ENCODE results near the gene SMC5. TPM values are rescaled to one million over a fixed set of nuclear protein-coding genes. Genes with fewer than 3 reads are reported as not detected.
"Not testable (repeated sequence)": the region's sequence is repeated elsewhere in the genome, so short reads cannot be mapped to it uniquely, and the experiment has no call there.

SMC5 gene
- total RNA-seq, 1 experiment from 2014 or later = 23.9 TPM

DNA sequence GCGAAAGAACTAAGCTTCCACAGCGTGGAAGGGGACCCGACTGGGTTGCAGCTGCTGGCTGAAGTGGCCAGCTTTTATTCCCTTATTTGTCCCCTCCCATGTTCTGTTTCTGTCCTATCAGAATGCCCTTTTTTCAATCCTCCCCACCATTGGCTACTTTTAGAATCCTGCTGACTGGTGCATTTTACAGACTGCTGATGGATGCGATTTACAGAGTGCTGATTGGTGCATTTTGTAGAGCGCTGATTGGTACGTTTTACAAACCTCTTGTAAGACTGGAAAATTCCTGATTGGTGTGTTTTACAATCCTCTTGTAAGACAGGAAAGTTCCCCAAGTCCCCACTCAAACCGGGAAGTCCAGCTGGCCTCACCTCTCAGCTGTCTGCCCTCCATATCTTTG lies 105.0 kb downstream of the SMC5 start:
- no peak for DNase-seq (ENCODE audit: low read depth)

GRCh38 chr9:70367305-70367930 lies 108.6 kb downstream of the SMC5 start:
- DNase-seq (ENCODE audit: low read depth) = no peak

GRCh38 chr9:70374962-70375618 lies 116.3 kb downstream of the SMC5 start:
- DNase-seq (ENCODE audit: low read depth) = no peak

GRCh38 chr9:70382046-70382708 lies 123.4 kb downstream of the SMC5 start:
- DNase-seq (ENCODE audit: low read depth) = no peak

DNA sequence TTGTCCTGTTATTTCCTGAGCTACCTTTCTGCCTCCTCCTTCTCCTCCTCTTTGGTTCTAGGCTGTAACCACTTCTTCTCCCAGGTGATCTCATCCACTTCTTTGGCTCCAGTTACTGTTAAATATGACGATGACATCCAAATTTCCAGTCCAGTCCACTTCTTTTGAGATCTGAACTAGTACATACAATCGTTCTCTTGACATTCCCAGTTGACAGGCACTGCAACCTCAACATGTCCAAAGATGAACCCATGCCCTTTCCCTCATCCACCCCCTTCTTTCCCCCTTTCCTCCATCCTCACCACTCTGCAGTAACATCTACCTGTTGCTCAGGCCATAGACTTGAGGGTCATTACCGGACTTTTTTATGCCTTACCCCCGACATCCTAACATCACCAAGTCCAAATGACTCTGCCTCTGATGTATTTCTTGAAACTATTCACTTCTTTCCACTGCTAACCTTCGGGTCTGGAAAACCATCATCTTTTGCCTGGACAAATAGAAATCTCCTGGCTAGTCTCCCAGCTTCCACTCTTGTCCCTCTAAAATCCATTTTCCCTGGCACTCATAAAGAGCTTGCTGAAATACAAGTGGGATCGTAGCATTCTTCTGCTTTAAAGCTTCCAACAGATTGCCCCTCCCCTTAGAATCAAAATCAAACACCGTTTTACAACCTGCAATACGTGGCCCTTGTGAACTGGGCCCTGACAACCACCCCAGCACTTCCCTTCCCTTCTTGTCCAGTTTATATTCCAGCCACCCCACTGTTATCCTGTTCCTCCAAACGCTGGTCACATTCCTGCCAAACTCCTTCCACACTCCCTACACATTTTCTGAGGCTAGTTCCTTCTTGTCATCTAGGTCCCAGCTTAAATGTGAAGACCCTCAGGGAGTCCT lies 124.2 kb downstream of the SMC5 start:
- no peak for DNase-seq (ENCODE audit: low read depth)

- no peak for DNase-seq (ENCODE audit: low read depth)
Measured at GRCh38 chr9:70385426-70385825, 126.6 kb downstream of the SMC5 start.

- no peak for DNase-seq (ENCODE audit: low read depth)
Measured at GRCh38 chr9:70387663-70388062, 128.9 kb downstream of the SMC5 start.

DNA sequence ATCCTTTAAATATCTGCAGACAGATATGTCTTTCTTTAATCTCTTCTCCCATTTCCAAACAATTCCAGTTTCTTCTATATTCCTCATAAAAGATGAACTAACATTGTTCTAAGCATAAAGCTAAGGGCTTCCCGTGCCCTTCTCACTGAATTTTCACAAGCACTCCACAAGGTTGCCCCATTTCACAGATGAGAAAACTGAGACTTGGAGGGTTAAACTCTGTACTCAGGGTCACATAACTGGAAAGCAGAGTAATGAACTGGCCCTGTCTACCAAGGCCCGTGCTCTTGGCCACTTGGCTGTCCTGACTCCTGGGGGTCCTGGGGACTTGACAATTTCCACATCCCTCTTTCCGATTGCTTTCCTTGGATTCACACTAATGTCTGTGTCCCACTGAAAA lies 130.4 kb downstream of the SMC5 start:
- DNase-seq (ENCODE audit: low read depth) = no peak

DNA sequence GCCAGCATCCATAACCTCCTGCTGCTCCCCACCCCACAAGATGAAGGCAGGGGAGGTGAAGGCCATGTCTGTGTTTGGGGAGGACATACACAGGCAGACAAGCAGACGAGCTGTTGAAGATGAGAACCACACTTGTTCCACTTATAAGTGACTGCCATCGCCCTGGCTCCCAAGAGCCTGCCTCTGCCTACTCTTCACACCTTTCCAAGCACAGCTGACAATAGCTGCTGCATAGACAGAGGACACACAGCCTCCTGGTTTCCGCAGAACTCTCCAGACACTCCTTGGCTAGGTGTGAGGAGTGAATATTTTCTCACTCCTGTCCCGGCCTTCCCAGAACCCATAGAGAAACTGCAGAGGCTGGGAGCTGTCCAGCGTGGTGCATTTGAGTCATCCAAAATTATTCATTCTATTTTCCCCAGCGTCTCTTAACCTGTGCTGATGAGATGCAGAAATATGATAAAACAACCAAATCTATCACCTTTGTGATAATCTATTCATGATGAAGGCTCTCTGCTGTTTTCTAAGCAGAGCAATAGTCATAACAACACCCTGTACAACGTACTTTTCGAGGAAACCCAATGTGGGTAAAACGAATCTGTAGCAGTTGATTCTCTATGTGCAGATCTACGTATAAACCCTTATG lies 131.0 kb downstream of the SMC5 start:
- DNase-seq (ENCODE audit: low read depth) = peak; percentile 30

DNA sequence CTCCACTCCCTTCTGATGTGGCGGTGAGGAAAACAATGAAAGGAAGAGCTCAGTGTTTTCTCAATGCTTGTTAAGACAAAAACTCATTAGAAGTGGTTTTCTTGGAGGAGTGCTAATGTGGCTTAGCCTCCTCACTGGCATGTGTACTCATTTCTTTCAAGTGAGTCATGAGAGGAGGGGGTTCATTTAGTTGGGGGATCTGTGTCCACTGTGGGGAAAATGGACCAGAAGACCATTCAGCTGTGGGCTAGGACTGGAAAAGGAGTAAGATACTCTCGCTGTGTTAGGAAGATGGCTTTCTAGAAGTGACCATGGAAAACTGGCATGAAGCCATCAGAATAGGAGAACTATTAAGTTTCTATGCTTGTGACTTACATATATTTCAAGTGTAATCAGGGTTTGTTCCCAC lies 132.2 kb downstream of the SMC5 start:
- peak; percentile 41 for DNase-seq (ENCODE audit: low read depth)

DNA sequence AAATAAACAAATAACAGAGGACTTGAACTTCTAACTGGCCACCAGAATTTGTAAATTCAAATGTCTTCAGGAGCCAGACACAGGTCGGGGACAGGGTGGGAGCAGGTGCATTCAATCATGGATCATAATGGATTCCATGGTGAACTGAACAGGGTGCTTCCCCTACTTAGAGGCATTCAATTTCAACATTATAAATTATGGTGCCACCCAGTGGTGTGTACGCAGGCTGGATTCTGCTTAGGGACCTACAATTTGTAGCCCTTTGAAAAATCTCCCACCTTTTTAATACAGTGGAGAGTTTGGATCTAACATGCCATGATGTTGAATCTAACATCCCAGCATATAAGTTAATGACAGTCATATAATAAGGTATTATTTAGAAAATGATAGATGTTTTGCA lies 133.4 kb downstream of the SMC5 start:
- DNase-seq (ENCODE audit: low read depth) = peak; percentile 20

DNA sequence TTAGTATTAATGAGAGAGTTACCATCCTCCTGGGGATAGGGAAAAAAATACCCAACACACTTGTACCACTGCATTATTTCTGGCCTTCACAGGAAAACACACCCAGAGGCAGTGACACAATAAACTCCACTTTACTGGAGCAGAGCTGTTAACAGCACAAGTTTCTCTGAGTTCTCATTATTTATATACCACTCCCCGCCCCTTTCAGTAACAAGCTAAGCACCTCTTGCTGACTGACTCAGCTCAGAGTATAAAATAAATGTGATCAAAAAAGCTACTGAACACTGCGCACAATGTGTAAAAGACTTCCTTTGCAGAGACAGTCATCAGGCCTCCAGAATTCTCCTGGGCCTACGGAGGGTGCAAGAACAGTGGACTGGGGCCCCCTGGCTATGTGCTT lies 134.1 kb downstream of the SMC5 start:
- DNase-seq (ENCODE audit: low read depth) = no peak

DNA sequence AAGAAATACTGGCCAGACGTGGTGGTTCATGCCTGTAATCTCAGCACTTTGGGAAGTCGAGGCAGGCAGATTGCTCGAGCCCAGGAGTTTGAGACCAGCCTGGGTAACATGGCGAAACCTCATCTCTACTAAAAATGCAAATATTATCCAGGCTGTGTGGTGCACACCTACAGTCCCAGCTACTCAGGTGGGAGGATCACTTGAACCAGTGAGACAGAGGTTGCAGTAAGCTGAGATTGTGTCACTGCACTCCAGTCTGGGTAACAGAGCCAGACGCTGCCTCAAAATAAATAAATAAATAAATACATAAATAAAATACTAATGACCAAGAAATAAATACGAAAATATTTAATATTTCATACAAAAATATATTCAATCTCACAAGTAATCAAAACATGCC lies 136.9 kb downstream of the SMC5 start:
- no peak for DNase-seq (ENCODE audit: low read depth)

GRCh38 chr9:70398145-70398556 lies 139.4 kb downstream of the SMC5 start:
- no peak for DNase-seq (ENCODE audit: low read depth)

GRCh38 chr9:70399141-70399540 lies 140.4 kb downstream of the SMC5 start:
- no peak for DNase-seq (ENCODE audit: low read depth)

GRCh38 chr9:70400107-70400892 lies 141.5 kb downstream of the SMC5 start:
- no peak for DNase-seq (ENCODE audit: low read depth)

DNA sequence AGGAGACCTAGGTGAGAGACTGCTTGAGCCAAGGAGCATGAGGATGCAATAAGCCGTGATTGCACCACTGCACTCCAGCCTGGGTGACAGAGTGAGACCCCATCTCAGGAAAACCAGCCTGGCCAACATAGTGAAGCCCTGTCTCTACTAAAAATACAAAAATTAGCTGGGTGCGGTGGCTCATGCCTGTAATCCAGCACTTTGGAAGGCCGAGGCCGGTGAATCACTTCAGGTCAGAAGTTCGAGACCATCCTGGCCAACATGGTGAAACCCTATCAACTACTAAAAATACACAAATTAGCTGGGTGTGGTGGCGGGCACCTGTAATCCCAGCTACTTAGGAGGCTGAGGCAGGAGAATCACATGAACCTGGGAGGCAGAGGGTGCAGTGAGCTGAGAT lies 142.5 kb downstream of the SMC5 start:
- DNase-seq (ENCODE audit: low read depth) = not testable (repeated sequence)

GRCh38 chr9:70402213-70402612 lies 143.4 kb downstream of the SMC5 start:
- DNase-seq (ENCODE audit: low read depth) = no peak

DNA sequence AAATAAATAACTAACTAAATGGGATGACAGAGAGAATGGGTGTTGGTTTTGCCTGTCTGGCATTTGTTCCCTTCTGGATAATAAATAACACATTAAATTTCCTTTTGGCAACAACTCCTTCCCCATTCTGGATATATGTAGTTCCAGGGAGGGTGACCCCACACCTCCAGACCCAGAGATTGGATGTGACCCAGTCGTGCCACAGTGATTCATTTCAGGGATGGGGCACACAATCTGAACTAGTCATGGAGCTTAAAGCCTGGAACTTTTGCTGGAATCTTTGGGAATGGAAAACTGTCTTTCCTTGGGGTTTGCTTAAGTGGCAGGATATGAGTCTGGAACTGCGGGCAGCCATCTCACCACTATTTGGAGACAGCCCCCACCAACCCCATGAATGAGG lies 144.4 kb downstream of the SMC5 start:
- DNase-seq (ENCODE audit: low read depth) = peak; percentile 69

DNA sequence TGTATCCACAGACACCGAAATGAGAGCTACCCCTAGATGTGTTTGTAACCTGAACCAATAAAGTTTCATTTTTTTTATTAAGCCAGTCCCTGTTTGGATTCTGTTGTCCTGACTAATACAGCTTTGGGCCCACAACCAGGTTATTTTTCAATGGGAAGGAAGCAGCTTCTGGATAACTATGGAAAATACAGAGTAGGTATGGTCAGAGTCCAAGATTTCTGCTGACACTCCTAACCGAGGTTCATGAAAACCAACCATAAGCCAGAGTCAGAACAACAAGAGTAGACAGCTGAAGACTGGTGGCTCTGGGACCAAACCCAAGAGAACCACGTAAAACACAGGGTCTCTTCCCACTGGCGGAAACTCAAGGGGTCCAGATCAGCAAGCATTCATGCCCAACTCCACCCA lies 144.8 kb downstream of the SMC5 start:
- DNase-seq (ENCODE audit: low read depth) = no peak

DNA sequence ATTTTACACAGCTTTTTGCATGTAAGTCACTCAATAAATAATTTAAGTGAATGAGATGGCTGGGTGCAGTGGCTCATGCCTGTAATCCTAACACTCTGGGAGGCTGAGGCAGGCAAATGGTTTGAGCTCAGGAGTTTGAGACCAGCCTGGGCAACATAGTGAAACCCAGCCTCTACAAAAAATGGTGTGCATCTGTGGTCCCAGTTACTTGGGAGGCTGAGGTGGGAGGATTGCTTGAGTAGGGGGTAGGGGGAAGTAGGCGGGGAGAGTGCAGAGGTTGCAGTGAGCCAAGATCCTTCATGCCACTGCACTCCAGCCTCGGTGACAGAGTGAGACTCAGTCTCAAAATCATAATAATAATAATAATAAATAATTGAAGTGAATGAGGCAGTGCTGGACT lies 145.5 kb downstream of the SMC5 start:
- no peak for DNase-seq (ENCODE audit: low read depth)

All from RPMI7951 (cell line).